ENCODE data around the gene CBR1. TPM values are rescaled to one million over a fixed set of nuclear protein-coding genes. Genes with fewer than 3 reads are reported as not detected.

The CBR1 gene
- 37.2 and 41.3 TPM in 2 replicates for total RNA-seq
- polyA plus RNA-seq = 124 and 164 TPM in 2 replicates
- polyA plus RNA-seq (2011; cell fraction: cytosol; rRNA removed) = 68.9 and 77.6 TPM in 2 replicates
- 27.9 and 28.0 TPM in 2 replicates for polyA plus RNA-seq (2011; cell fraction: nucleus; rRNA removed)
- 42.1 and 46.3 TPM in 2 replicates for polyA plus RNA-seq (2012)
- 32.2 and 43.4 TPM in 2 replicates for polyA minus RNA-seq
- polyA minus RNA-seq (2011; cell fraction: cytosol; rRNA and poly(A)+ RNA removed) = 87.5 TPM
- polyA minus RNA-seq (2011; cell fraction: nucleus; rRNA and poly(A)+ RNA removed) = 5.2 and 10.6 TPM in 2 replicates
- percentile 65 among the genes with signal in this experiment for Bru-seq, nascent RNA
- percentile 84 among the genes with signal in this experiment for BruChase-seq, experiment 1, labeled RNA remaining after a 6-hour chase
- BruChase-seq, experiment 2, labeled RNA remaining after a 2-hour chase = percentile 71 among the genes with signal in this experiment
- long read RNA-seq, transcript CBR1-201 (3 exons, 1,293 nt) = major isoform, 186 of 225 reads
- long read RNA-seq, partial matches to known transcripts = 1 of 225 reads
- long read RNA-seq, other reads (novel, unspliced or antisense) = 38 of 225 reads

DNA sequence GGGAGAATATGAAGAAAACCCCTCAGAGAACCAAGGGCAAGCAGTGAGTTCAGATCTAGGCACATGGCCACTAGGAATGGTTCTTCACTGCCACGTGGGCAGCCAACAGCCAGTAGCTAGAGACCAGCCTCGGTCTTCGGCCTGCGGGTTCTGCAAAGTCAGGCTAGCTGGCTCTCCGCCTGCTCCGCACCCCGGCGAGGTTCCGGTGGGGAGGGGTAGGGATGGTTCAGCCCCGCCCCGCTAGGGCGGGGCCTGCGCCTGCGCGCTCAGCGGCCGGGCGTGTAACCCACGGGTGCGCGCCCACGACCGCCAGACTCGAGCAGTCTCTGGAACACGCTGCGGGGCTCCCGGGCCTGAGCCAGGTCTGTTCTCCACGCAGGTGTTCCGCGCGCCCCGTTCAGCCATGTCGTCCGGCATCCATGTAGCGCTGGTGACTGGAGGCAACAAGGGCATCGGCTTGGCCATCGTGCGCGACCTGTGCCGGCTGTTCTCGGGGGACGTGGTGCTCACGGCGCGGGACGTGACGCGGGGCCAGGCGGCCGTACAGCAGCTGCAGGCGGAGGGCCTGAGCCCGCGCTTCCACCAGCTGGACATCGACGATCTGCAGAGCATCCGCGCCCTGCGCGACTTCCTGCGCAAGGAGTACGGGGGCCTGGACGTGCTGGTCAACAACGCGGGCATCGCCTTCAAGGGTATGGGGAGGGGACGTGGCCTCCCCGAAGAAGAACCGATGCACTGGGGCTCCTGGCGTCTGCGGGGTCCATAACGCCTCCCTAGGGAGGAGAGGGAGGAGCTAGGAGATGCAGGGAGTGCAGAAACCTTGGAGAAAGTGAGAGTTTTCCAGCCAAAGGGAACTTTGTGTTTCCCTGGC is at the start of gene CBR1:
Gene CBR1 (plus strand): TSS at position 312 of the 871 bp plus-strand sequence. CDS start 92 bp downstream, at position 404.
- ChIA-PET POLR2A (interaction anchor here (1.1 to 2.4 kb wide), 2 partner anchors 10 to 360 kb away, joined by 3 to 10 read pairs; partner anchors contain the start of gene SETD4), CTCF (interaction anchor here (1.0 to 2.2 kb wide), 5 partner anchors 10 to 41 kb away, joined by 3 to 10 read pairs (median 3); partner anchors contain the start of gene SETD4)
- BruUV-seq (replicated peaks) = TSS peak; percentile 41
- Histone ChIP-seq H3K9ac (replicated peaks; ENCODE audit: extremely low read depth, insufficient read depth, low read length) (peak within 1 kb of the TSS; percentile 36), H3K4me2 (ENCODE audit: insufficient read depth, low read length) (peak within 1 kb of the TSS; percentile 62), H3K79me2 (ENCODE audit: control insufficient read depth, insufficient read depth, low read length) (no peaks in the 10 kb centered on the region), H3K4me1 (ENCODE audit: control insufficient read depth, extremely low read depth, insufficient read depth, low read length) (peaks cover 15% of the 10 kb centered on the region), H4K20me1 (replicated peaks; ENCODE audit: control insufficient read depth, extremely low read depth, insufficient read depth, low read length) (no peaks in the 10 kb centered on the region), H2AFZ (ENCODE audit: low read depth, low read length) (peak within 1 kb of the TSS; percentile 87), H3K36me3 (ENCODE audit: control insufficient read depth in 2 of 2, extremely low read depth in 1 of 2, insufficient read depth in 2 of 2, low read length in 2 of 2) (peaks cover 0 to 3% of the 10 kb centered on the region in 2 experiments), H3K4me3 (replicated peaks in 1 of 3; ENCODE audit: insufficient read depth in 1 of 3, low read depth in 1 of 3, low read length in 3 of 3) (peak within 1 kb of the TSS; percentile 11 to 83 (median 54)), H3K27me3 (ENCODE audit: control insufficient read depth in 2 of 2, insufficient read depth in 2 of 2, low read length in 2 of 2) (no peaks in the 10 kb centered on the region), H3K9me1 (replicated peaks; ENCODE audit: control insufficient read depth, extremely low read depth, insufficient read depth, low read length) (no peaks in the 10 kb centered on the region), H3K9me3 (replicated peaks; ENCODE audit: control insufficient read depth, insufficient read depth, low read length) (peaks cover 3% of the 10 kb centered on the region), H3K27ac (ENCODE audit: insufficient read depth, low read depth, low read length) (peak within 1 kb of the TSS; percentile 66)
- dilution Hi-C loops (cut with MboI; ENCODE audit: extremely low pct_ligation_motif_present, low sequenced_read_pairs) (no loop called here), intact Hi-C loops (cut with micrococcal nuclease) (no loop called here)
- TF ChIP-seq MYC (IDR thresholded peaks at IDR 0.05; ENCODE audit: low read depth, low read length) = no peak
- TF ChIP-seq, protein P1, sequence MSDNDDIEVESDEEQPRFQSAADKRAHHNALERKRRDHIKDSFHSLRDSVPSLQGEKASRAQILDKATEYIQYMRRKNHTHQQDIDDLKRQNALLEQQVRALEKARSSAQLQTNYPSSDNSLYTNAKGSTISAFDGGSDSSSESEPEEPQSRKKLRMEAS (IDR thresholded peaks at IDR 0.05; ENCODE audit: insufficient read depth, insufficient read length) = peak; percentile 88
- TF ChIP-seq, protein P2, sequence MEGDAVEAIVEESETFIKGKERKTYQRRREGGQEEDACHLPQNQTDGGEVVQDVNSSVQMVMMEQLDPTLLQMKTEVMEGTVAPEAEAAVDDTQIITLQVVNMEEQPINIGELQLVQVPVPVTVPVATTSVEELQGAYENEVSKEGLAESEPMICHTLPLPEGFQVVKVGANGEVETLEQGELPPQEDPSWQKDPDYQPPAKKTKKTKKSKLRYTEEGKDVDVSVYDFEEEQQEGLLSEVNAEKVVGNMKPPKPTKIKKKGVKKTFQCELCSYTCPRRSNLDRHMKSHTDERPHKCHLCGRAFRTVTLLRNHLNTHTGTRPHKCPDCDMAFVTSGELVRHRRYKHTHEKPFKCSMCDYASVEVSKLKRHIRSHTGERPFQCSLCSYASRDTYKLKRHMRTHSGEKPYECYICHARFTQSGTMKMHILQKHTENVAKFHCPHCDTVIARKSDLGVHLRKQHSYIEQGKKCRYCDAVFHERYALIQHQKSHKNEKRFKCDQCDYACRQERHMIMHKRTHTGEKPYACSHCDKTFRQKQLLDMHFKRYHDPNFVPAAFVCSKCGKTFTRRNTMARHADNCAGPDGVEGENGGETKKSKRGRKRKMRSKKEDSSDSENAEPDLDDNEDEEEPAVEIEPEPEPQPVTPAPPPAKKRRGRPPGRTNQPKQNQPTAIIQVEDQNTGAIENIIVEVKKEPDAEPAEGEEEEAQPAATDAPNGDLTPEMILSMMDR (IDR thresholded peaks at IDR 0.05; ENCODE audit: extremely low read depth in 1 of 2, insufficient read depth in 1 of 2, low read depth in 1 of 2, low read length in 2 of 2) = no peak
- peak; percentile 79 for TF ChIP-seq POLR2A (IDR thresholded peaks at IDR 0.05; ENCODE audit: low read depth, low read length)
- TF ChIP-seq JUN (IDR thresholded peaks at IDR 0.05; ENCODE audit: borderline replicate concordance, insufficient read depth, insufficient read length, low read depth) = no peak
- TF ChIP-seq EZH2 (IDR thresholded peaks at IDR 0.05; ENCODE audit: borderline replicate concordance, low read depth, low read length, severe bottlenecking) = no peak
- TF ChIP-seq GATA2 (IDR thresholded peaks at IDR 0.05; ENCODE audit: insufficient read depth, insufficient read length, low read depth, low read length) = no peak
- no peak for TF ChIP-seq FOS (IDR thresholded peaks at IDR 0.05; ENCODE audit: borderline replicate concordance, insufficient read depth, low read length)
- FAIRE-seq (peak; percentile 80), DNase-seq (ENCODE audit: low read depth, low spot score) (peak; percentile 74)

Measured in endothelial cell of umbilical vein (primary cell).